Ascending aorta (tissue), 2 donors: Measurements from ENCODE around the gene GABRB2. TPM values are rescaled to one million over a fixed set of nuclear protein-coding genes. Genes with fewer than 3 reads are reported as not detected.

Experiments
- DNase-seq, 2 donors: peaks; one replicate each; pipeline ENCODE4 v3.0.0-alpha.2; 2019; ENCODE audit warnings: low spot score in 2 of 2
- H3K27ac ChIP-seq, 2 donors: fragments of 200-600 bp; sonication (generic); one replicate each; pipeline ENCODE4 v1.5.1; 2016 to 2017; ENCODE audit warnings: mild to moderate bottlenecking in 1 of 2
- H3K27me3 ChIP-seq: fragments of 200-600 bp; sonication (generic); one replicate; pipeline ENCODE4 v1.5.1; 2017
- H3K36me3 ChIP-seq, 2 donors: fragments of 200-600 bp; sonication (generic); one replicate each; pipeline ENCODE4 v1.5.1; 2016
- H3K4me1 ChIP-seq, 2 donors: fragments of 200-600 bp; sonication (generic); one replicate each; pipeline ENCODE4 v1.5.1; 2016 to 2017; ENCODE audit warnings: mild to moderate bottlenecking in 1 of 2
- H3K4me3 ChIP-seq, 2 donors: fragments of 200-600 bp; sonication (generic); one replicate each; pipeline ENCODE4 v1.5.1; 2016 to 2017; ENCODE audit warnings: mild to moderate bottlenecking in 1 of 2
- H3K9me3 ChIP-seq, 2 donors: fragments of 200-600 bp; sonication (generic); one replicate each; pipeline ENCODE4 v1.5.1; 2016
- CTCF ChIP-seq, 3 experiments: fragments of 200-600 bp in 2 of 3; fragments of 450-650 bp in 1 of 3; sonication (generic) in 2 of 3; IDR thresholded peaks; one replicate each; pipeline ENCODE4 v1.5.1; 2016 to 2019; ENCODE audit warnings: antibody characterized with exemption in 3 of 3, mild to moderate bottlenecking in 1 of 3, moderate library complexity in 1 of 3
- intact Hi-C: fragments of 100-400 bp; cut with DNase I; formaldehyde crosslinking; loops from one replicate; pipeline ENCODE4 v1.15.1; 2023
- total RNA-seq: library from RNA; depleted of rRNA; stranded (reverse); fragments of >200 nt; gene quantifications from one replicate; pipeline ENCODE4 v1.1.0, GENCODE V29; 2016

Gene GABRB2
- total RNA-seq, 1 donor from 2014 or later = 0.21 TPM

GRCh38 chr5:161562446-161562845, 15.9 kb upstream of the GABRB2 start:
- no peaks in the 10 kb centered on the region for H3K9me3 ChIP-seq
- H3K4me1 ChIP-seq = no peaks in the 10 kb centered on the region
- H3K27me3 ChIP-seq = no peaks in the 10 kb centered on the region
- intact Hi-C loops = no loop called here
- no peak for DNase-seq
- no peak for TF ChIP-seq CTCF (IDR thresholded peaks at IDR 0.05)
- H3K36me3 ChIP-seq = no peaks in the 10 kb centered on the region
- H3K27ac ChIP-seq = no peak overlapping the region
- H3K4me3 ChIP-seq = no peak overlapping the region

- DNase-seq = no peak
- intact Hi-C loops = no loop called here
- H3K4me3 ChIP-seq = peak overlapping the region; percentile 53 to 57
- TF ChIP-seq CTCF (IDR thresholded peaks at IDR 0.05) = no peak
- H3K4me1 ChIP-seq = no peaks in the 10 kb centered on the region
- H3K27ac ChIP-seq = no peak overlapping the region
- no peaks in the 10 kb centered on the region for H3K27me3 ChIP-seq
- no peaks in the 10 kb centered on the region for H3K36me3 ChIP-seq
- H3K9me3 ChIP-seq = no peaks in the 10 kb centered on the region
These were observed 2.6 kb upstream of the GABRB2 start for GRCh38 chr5:161549106-161549505.

- no peaks in the 10 kb centered on the region for H3K36me3 ChIP-seq
- H3K4me3 ChIP-seq = peak overlapping the region; percentile 53 to 57
- TF ChIP-seq CTCF (IDR thresholded peaks at IDR 0.05) = no peak
- H3K4me1 ChIP-seq = no peaks in the 10 kb centered on the region
- no peaks in the 10 kb centered on the region for H3K9me3 ChIP-seq
- no peak overlapping the region for H3K27ac ChIP-seq
- DNase-seq = no peak
- no peaks in the 10 kb centered on the region for H3K27me3 ChIP-seq
- intact Hi-C loops = no loop called here
These were observed 2.1 kb upstream of the GABRB2 start for GRCh38 chr5:161548487-161549094.

- Histone ChIP-seq H3K27ac (no peak overlapping the region), H3K4me3 (peak overlapping the region; percentile 53 to 57), H3K9me3 (no peaks in the 10 kb centered on the region), H3K27me3 (no peaks in the 10 kb centered on the region), H3K36me3 (no peaks in the 10 kb centered on the region), H3K4me1 (no peaks in the 10 kb centered on the region)
- no peak for DNase-seq
- no peak for TF ChIP-seq CTCF (IDR thresholded peaks at IDR 0.05)
- intact Hi-C loops = no loop called here
These were observed 1.4 kb upstream of the GABRB2 start for GRCh38 chr5:161547738-161548486.

GRCh38 chr5:161547406-161547737, 847 bp upstream of the GABRB2 start:
- no peak for TF ChIP-seq CTCF (IDR thresholded peaks at IDR 0.05)
- Histone ChIP-seq H3K4me3 (peak overlapping the region; percentile 53 to 57), H3K27me3 (no peaks in the 10 kb centered on the region), H3K27ac (no peak overlapping the region), H3K36me3 (no peaks in the 10 kb centered on the region), H3K9me3 (no peaks in the 10 kb centered on the region), H3K4me1 (no peaks in the 10 kb centered on the region)
- DNase-seq = no peak
- intact Hi-C loops = no loop called here
